ENCODE data around the gene HOXD3. TPM values are rescaled to one million over a fixed set of nuclear protein-coding genes. Genes with fewer than 3 reads are reported as not detected.

HOXD3 gene
- total and polyA plus RNA-seq, 5 experiments from 2014 or later: not detected

DNA sequence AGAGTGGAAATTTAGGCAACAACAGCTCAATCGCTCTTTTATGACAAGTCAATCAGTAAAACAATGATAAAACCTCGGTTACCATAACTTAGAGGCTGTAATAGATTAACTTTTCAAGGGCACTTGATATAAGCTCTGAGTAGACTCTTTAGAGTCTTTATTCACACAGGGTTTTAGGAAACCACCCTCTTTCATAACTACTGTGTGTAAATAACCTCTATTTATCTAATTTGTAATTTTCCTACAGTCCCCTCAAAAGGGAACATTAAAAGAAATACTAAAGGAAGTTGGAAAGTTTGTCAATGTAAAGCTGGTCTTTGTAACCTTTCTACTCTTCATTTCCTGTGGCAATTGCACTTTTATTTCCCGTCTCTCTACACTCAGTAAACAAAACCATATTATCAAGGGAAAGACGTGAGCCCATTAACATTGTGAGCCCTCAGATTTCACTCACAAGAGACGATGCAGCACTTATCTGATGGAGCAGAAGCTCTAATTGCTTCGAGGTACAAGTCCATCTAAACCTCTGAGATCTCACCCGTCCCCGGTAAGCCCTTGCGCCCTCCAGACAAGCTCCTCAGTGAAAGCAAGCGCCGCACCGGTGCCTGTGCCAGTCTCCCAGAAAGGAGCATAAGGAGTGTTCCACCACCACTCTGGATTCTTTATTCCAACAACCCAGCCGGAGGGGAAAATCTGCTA, 30.2 kb downstream of the HOXD3 start:
- Mint-ChIP-seq H3K9me3 (peaks cover 0 to 4% (median 0%) of the 10 kb centered on the region in 9 donors), H3K4me1 (peaks cover 14 to 25% (median 24%) of the 10 kb centered on the region in 4 donors), H3K27ac (peak overlapping the region in 2 of 10 donors; percentile 41), H3K36me3 (peaks cover 0 to 7% (median 4%) of the 10 kb centered on the region in 3 donors), H3K4me3 (peak overlapping the region; percentile 84 to 96 (median 90)), H3K27me3 (peaks cover 58 to 87% (median 70%) of the 10 kb centered on the region in 5 donors)
- POLR2A ChIA-PET: no interaction called here
- DNase-seq (no peak), ATAC-seq (peak; percentile 30 to 46)

DNA sequence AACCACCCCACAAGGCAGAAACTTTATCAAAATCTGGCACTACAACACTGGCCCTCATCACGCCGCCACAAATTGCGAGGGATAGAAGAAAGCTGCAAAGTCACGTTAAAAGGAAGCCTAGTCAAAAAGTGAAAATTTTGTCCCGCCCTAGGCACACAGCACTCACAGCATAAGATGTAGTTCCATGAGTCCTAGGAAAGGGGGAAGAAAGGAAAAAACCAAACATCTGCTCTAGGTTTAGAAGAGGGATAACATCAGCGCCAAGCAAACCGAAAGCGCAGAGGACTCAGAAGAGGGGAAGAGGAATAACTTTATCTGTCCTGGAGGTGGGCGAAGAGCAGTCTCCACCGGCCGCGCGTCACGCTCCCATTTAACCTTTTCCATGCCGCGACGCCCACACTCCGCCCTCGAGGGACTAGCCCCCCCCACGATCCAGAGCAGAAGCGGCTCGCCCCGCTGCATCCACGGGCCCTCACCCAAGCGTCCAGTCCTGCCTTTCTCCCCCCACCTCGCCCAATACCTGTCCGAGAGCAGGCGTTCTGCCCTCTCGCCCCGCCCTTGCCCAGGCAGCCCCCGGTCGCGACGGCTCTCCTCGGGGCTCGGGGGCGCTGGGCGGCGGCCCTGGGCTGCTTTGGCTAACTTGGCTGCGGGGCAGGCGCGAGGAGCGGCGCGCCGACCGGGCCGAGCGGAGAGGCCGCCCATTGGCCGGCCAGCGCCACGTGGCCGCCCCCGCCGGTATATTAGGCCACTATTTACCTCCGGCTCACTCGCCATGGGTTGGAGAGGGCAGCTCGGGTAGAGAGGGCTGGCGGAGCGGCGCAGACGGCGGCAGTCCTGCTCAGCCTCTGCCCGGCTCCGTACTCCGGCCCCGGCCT, 31.0 kb downstream of the HOXD3 start, which contains the start of gene HOXD1:
HOXD1 (plus strand) TSS at position 770 of the 875 bp plus-strand sequence. CDS start 134 bp downstream, outside the sequence.
- peak within 1 kb of the TSS in 2 of 10 donors; percentile 41 for H3K27ac Mint-ChIP-seq
- ATAC-seq (peak; percentile 34 to 44), DNase-seq (no peak)
- H3K36me3 Mint-ChIP-seq: peaks cover 0 to 7% (median 4%) of the 10 kb centered on the region in 3 donors
- peaks cover 59 to 87% (median 70%) of the 10 kb centered on the region in 5 donors for H3K27me3 Mint-ChIP-seq
- POLR2A ChIA-PET: interaction anchor here (0.6 kb wide), 1 partner anchor 19 kb away, joined by 3 read pairs; no protein-coding TSS in a partner anchor
- peaks cover 14 to 25% (median 24%) of the 10 kb centered on the region in 4 donors for H3K4me1 Mint-ChIP-seq
- peaks cover 0 to 4% (median 0%) of the 10 kb centered on the region in 9 donors for H3K9me3 Mint-ChIP-seq
- peak within 1 kb of the TSS; percentile 84 to 96 (median 90) for H3K4me3 Mint-ChIP-seq

DNA sequence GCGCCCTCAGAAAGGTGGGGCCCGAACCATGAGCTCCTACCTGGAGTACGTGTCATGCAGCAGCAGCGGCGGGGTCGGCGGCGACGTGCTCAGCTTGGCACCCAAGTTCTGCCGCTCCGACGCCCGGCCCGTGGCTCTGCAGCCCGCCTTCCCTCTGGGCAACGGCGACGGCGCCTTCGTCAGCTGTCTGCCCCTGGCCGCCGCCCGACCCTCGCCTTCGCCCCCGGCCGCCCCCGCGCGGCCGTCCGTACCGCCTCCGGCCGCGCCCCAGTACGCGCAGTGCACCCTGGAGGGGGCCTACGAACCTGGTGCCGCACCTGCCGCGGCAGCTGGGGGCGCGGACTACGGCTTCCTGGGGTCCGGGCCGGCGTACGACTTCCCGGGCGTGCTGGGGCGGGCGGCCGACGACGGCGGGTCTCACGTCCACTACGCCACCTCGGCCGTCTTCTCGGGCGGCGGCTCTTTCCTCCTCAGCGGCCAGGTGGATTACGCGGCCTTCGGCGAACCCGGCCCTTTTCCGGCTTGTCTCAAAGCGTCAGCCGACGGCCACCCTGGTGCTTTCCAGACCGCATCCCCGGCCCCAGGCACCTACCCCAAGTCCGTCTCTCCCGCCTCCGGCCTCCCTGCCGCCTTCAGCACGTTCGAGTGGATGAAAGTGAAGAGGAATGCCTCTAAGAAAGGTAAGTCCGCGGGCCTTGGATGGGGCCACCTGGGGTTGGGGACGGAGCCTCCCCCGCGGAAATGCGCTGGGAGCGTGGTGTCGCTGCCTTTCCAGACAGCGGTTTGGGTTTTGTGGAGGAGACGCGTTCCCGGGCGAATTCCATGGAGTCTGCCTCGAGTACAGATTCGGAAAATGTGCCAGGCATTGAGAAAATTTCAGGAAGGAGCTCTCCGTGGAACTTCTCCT, 31.9 kb downstream of the HOXD3 start:
- peaks cover 14 to 25% (median 24%) of the 10 kb centered on the region in 4 donors for H3K4me1 Mint-ChIP-seq
- H3K27me3 Mint-ChIP-seq: peaks cover 52 to 82% (median 71%) of the 10 kb centered on the region in 5 donors
- no peak overlapping the region for H3K27ac Mint-ChIP-seq
- ATAC-seq (peak; percentile 53 to 57), DNase-seq (no peak)
- H3K4me3 Mint-ChIP-seq: peak overlapping the region; percentile 60 to 84 (median 78)
- H3K36me3 Mint-ChIP-seq: peaks cover 0 to 7% (median 4%) of the 10 kb centered on the region in 3 donors
- POLR2A ChIA-PET: interaction anchor here (0.6 kb wide), 1 partner anchor 18 kb away, joined by 3 read pairs; no protein-coding TSS in a partner anchor
- peaks cover 0 to 4% (median 0%) of the 10 kb centered on the region in 9 donors for H3K9me3 Mint-ChIP-seq

GRCh38 chr2:176189681-176190641, 32.9 kb downstream of the HOXD3 start:
- Mint-ChIP-seq H3K4me1 (peaks cover 14 to 25% (median 24%) of the 10 kb centered on the region in 4 donors), H3K36me3 (peaks cover 0 to 7% (median 4%) of the 10 kb centered on the region in 3 donors), H3K27me3 (peaks cover 55 to 84% (median 76%) of the 10 kb centered on the region in 5 donors), H3K27ac (peak overlapping the region in 1 of 10 donors; percentile 79), H3K9me3 (peaks cover 0 to 4% (median 0%) of the 10 kb centered on the region in 9 donors), H3K4me3 (peak overlapping the region; percentile 60 to 84 (median 78))
- DNase-seq (no peak), ATAC-seq (peak in 1 of 2 donors; percentile 31)
- POLR2A ChIA-PET: no interaction called here

DNA sequence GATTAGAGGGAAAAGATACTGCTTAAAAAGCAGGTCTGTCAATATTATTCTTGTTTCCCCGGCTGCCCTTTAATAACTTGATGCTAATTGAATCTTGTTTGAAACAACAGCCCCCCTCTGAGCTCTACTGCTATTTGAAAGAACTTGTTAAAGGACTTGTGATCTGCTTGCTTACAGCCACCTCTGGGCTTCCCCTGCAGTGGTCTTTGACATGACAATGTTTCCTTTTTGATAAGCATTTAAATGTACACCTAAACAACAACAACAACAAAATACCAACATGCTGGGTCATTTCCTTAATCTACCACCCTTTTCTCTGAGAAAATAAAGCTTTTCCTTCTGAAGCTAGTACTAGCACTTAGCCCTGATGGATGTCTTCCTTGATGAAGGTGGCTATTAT, 35.2 kb downstream of the HOXD3 start:
- no peak for ATAC-seq

GRCh38 chr2:176193048-176193447, 35.9 kb downstream of the HOXD3 start:
- no peak overlapping the region for H3K4me3 Mint-ChIP-seq
- no peak for DNase-seq

More for the DNA sequence above, 35.2 kb downstream of the HOXD3 start:
- H3K4me1 Mint-ChIP-seq: peaks cover 11 to 21% (median 20%) of the 10 kb centered on the region in 4 donors
- H3K4me3 Mint-ChIP-seq: no peak overlapping the region
- no peak for DNase-seq
- H3K27ac Mint-ChIP-seq: no peak overlapping the region
- H3K36me3 Mint-ChIP-seq: peaks cover 0 to 18% (median 4%) of the 10 kb centered on the region in 3 donors
- POLR2A ChIA-PET: interaction anchor here (0.6 kb wide), 1 partner anchor 41 kb away, joined by 6 read pairs; no protein-coding TSS in a partner anchor
- peaks cover 49 to 85% (median 73%) of the 10 kb centered on the region in 5 donors for H3K27me3 Mint-ChIP-seq
- peaks cover 0 to 11% (median 0%) of the 10 kb centered on the region in 9 donors for H3K9me3 Mint-ChIP-seq

GRCh38 chr2:176199902-176200301, 42.8 kb downstream of the HOXD3 start:
- Mint-ChIP-seq H3K27me3 (peaks cover 23 to 57% (median 38%) of the 10 kb centered on the region in 5 donors), H3K9me3 (peaks cover 0 to 20% (median 0%) of the 10 kb centered on the region in 9 donors), H3K36me3 (peaks cover 0 to 20% (median 0%) of the 10 kb centered on the region in 3 donors), H3K27ac (no peak overlapping the region), H3K4me1 (no peaks in the 10 kb centered on the region), H3K4me3 (no peak overlapping the region)
- ATAC-seq: no peak
- POLR2A ChIA-PET: no interaction called here
- DNase-seq: no peak

More at GRCh38 chr2:176193048-176193447, 35.9 kb downstream of the HOXD3 start:
- POLR2A ChIA-PET: interaction anchor here (0.6 kb wide), 1 partner anchor 41 kb away, joined by 6 read pairs; no protein-coding TSS in a partner anchor
- H3K9me3 Mint-ChIP-seq: peaks cover 0 to 11% (median 0%) of the 10 kb centered on the region in 9 donors
- H3K27me3 Mint-ChIP-seq: peaks cover 48 to 85% (median 72%) of the 10 kb centered on the region in 5 donors
- H3K36me3 Mint-ChIP-seq: peaks cover 0 to 16% (median 1%) of the 10 kb centered on the region in 3 donors
- H3K4me1 Mint-ChIP-seq: peaks cover 4 to 14% (median 13%) of the 10 kb centered on the region in 4 donors
- ATAC-seq: no peak
- no peak overlapping the region for H3K27ac Mint-ChIP-seq

DNA sequence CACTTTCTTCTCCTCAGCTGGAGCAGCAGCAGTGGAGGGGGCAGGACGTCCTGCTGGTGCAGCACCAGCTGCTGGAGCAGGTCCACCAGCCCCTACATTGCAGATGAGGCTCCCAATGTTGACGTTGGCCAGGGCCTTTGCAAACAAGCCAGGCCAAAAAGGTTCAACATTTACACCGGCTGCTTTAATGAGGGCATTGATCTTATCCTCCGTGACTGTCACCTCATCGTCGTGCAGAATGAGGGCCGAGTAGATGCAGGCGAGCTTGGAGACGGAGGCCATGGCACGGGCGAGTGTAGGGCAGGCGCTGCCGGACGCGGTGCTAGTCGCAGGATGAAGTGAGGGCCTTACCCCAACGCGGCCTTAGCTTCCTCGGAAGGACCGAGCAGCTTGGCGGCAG, 43.9 kb downstream of the HOXD3 start:
- ATAC-seq: no peak
- H3K4me1 Mint-ChIP-seq: no peaks in the 10 kb centered on the region
- H3K27me3 Mint-ChIP-seq: peaks cover 20 to 46% (median 33%) of the 10 kb centered on the region in 5 donors

GRCh38 chr2:176202491-176202890, 45.4 kb downstream of the HOXD3 start:
- H3K4me1 Mint-ChIP-seq: no peaks in the 10 kb centered on the region
- POLR2A ChIA-PET: no interaction called here

More for the DNA sequence above, 43.9 kb downstream of the HOXD3 start:
- POLR2A ChIA-PET: no interaction called here
- DNase-seq: no peak
- H3K27ac Mint-ChIP-seq: no peak overlapping the region
- H3K36me3 Mint-ChIP-seq: peaks cover 0 to 16% (median 0%) of the 10 kb centered on the region in 3 donors
- H3K4me3 Mint-ChIP-seq: no peak overlapping the region
- peaks cover 0 to 17% (median 0%) of the 10 kb centered on the region in 9 donors for H3K9me3 Mint-ChIP-seq

DNA sequence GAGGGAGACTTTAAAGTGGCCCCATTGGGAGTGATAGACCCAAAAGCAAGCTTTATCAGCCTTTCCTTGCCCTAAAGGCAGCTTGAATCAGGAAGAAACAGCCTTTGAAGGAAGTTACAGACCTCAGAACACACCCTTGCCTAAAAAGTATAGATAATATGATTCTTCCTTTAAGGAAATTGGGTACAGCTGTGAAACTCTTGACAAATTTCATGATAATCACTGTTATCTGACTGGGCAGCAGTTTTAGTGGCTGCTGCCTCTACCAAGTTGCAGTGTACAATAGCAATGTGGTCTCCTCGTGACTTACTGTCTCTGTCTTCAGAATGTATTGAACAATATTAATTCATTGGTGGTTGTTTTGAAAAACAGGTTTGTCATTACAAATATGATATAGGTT, 48.0 kb downstream of the HOXD3 start:
- Mint-ChIP-seq H3K4me1 (no peaks in the 10 kb centered on the region), H3K9me3 (peaks cover 0 to 10% (median 0%) of the 10 kb centered on the region in 9 donors), H3K4me3 (no peak overlapping the region), H3K27ac (no peak overlapping the region), H3K27me3 (peaks cover 7 to 35% (median 24%) of the 10 kb centered on the region in 5 donors), H3K36me3 (peaks cover 0 to 4% (median 0%) of the 10 kb centered on the region in 3 donors)
- DNase-seq (no peak), ATAC-seq (no peak)
- POLR2A ChIA-PET: no interaction called here

More at GRCh38 chr2:176202491-176202890, 45.4 kb downstream of the HOXD3 start:
- Mint-ChIP-seq H3K27ac (no peak overlapping the region), H3K9me3 (peaks cover 0 to 10% (median 0%) of the 10 kb centered on the region in 9 donors), H3K36me3 (peaks cover 0 to 9% (median 0%) of the 10 kb centered on the region in 3 donors), H3K27me3 (peaks cover 13 to 36% (median 23%) of the 10 kb centered on the region in 5 donors), H3K4me3 (no peak overlapping the region)
- DNase-seq (no peak), ATAC-seq (no peak)

Measured in naive thymus-derived CD8-positive, alpha-beta T cell (primary cell).